ENCODE data around the gene ARID3C.

The ARID3C gene

GRCh38 chr9:34629491-34629808, 584 bp upstream of the ARID3C start:
- DNase-seq (ENCODE audit: insufficient read length, low spot score) (no peak), FAIRE-seq (no peak)
- TF ChIP-seq POLR2A (IDR thresholded peaks at IDR 0.05; ENCODE audit: low read depth, low read length), result no peak

- DNase-seq (ENCODE audit: insufficient read length, low spot score) (no peak), FAIRE-seq (no peak)
- TF ChIP-seq POLR2A (IDR thresholded peaks at IDR 0.05; ENCODE audit: low read depth, low read length), result no peak
These were observed 880 bp downstream of the ARID3C start for GRCh38 chr9:34627716-34628655.

- no peak for FAIRE-seq
- TF ChIP-seq POLR2A (IDR thresholded peaks at IDR 0.05; ENCODE audit: low read depth, low read length), result no peak
- no peak for DNase-seq (ENCODE audit: insufficient read length, low spot score)
These were observed 3.7 kb downstream of the ARID3C start for GRCh38 chr9:34625186-34625486.

- no peak for DNase-seq (ENCODE audit: insufficient read length, low spot score)
- FAIRE-seq, result no peak
- TF ChIP-seq POLR2A (IDR thresholded peaks at IDR 0.05; ENCODE audit: low read depth, low read length), result no peak
These were observed 4.2 kb downstream of the ARID3C start for GRCh38 chr9:34624475-34625185.

GRCh38 chr9:34623374-34624235, 5.3 kb downstream of the ARID3C start:
- no peak for DNase-seq (ENCODE audit: insufficient read length, low spot score)
- no peak for FAIRE-seq
- TF ChIP-seq POLR2A (IDR thresholded peaks at IDR 0.05; ENCODE audit: low read depth, low read length), result no peak

GRCh38 chr9:34620061-34620994, 8.5 kb downstream of the ARID3C start, which contains the start of gene DCTN3:
DCTN3 (minus strand) TSS chr9:34620495; CDS start chr9:34620464, 31 bp downstream.
- peak; percentile 57 for TF ChIP-seq POLR2A (IDR thresholded peaks at IDR 0.05; ENCODE audit: low read depth, low read length)
- peak; percentile 89 for DNase-seq (ENCODE audit: insufficient read length, low spot score)
- FAIRE-seq, result peak; percentile 84

- DNase-seq (ENCODE audit: insufficient read length, low spot score) (no peak), FAIRE-seq (no peak)
- TF ChIP-seq POLR2A (IDR thresholded peaks at IDR 0.05; ENCODE audit: low read depth, low read length), result no peak
These were observed 13.7 kb downstream of the ARID3C start for GRCh38 chr9:34615132-34615531.

GRCh38 chr9:34612788-34613390, 16.0 kb downstream of the ARID3C start:
- no peak for TF ChIP-seq POLR2A (IDR thresholded peaks at IDR 0.05; ENCODE audit: low read depth, low read length)
- DNase-seq (ENCODE audit: insufficient read length, low spot score), result no peak
- no peak for FAIRE-seq

GRCh38 chr9:34611811-34612787, 16.8 kb downstream of the ARID3C start, which contains the start of gene RPP25L:
RPP25L (minus strand) TSS chr9:34612097; CDS start chr9:34611296, 801 bp downstream.
- FAIRE-seq, result no peak
- peak; percentile 65 for TF ChIP-seq POLR2A (IDR thresholded peaks at IDR 0.05; ENCODE audit: low read depth, low read length)
- peak; percentile 79 for DNase-seq (ENCODE audit: insufficient read length, low spot score)

GRCh38 chr9:34611251-34611810, 17.5 kb downstream of the ARID3C start:
- DNase-seq (ENCODE audit: insufficient read length, low spot score) (no peak), FAIRE-seq (no peak)
- no peak for TF ChIP-seq POLR2A (IDR thresholded peaks at IDR 0.05; ENCODE audit: low read depth, low read length)
